Amniotic epithelial cell (primary cell): ENCODE measurements around the gene TUBG1.

Source experiments
- DNase-seq: peaks from one replicate; pipeline ENCODE4 v3.0.0-alpha.2; 2010; ENCODE audit warnings: low read depth

The TUBG1 gene

GRCh38 chr17:42609182-42609813 is at the start of gene TUBG1, which contains the start of gene RETREG3:
Gene TUBG1, plus strand, starts transcription at chr17:42609683. Its CDS starts 55 bp downstream, at chr17:42609738.
Gene RETREG3, minus strand, starts transcription at chr17:42609374. Its CDS starts 50 bp downstream, at chr17:42609324.
- DNase-seq: peak; percentile 99

DNA sequence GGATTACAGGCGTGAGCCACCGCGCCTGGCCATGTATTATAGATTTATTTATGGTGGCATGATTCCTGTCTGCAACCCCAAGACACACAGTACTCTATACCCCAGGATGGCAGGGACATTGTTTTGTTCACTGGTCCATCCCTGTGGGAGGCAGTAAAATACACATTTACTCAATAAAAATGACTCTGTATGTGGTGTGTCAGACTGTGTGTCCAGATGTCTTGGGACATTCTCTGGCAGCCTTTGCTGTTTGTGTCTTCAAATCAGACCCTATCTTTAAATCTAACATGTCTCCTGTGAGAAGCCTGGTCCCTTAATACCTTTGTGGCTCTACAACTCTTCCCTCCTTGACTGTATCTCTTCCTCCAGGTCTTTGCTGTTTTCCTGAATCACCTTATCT is 49.2 kb upstream of the TUBG1 start:
- DNase-seq: no peak

DNA sequence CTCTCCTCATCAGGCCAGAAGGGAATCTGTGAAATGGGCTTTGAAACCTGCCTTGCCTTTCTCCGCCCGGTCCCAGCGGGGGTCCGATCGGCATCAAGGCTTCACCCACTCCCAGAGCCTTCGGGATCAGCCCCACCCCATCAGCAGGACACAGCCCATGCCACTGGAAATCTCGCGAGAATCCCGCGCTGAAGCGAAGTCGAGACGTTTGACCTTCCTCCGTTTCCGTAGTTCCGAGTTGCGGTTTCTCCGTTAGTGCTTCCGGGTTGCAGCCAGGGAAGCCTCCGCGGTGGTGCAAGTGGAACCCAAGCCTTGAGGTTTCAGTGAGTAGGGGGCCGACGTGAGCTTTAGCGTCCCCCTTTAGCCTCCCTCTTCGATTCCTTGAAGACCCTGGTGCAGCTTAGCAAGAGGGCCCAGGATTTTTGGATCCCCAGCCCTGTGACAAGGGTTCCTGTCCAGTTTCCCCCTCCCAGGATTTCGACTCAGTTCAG is 47.5 kb upstream of the TUBG1 start, which contains the start of gene COASY:
TSS of gene COASY (plus strand) at position 252 of the 491 bp plus-strand sequence. CDS start 475 bp downstream, outside the sequence.
- peak; percentile 97 for DNase-seq

GRCh38 chr17:42562388-42563142 is 46.9 kb upstream of the TUBG1 start:
- peak; percentile 42 for DNase-seq

- DNase-seq: no peak
These were observed 46.4 kb upstream of the TUBG1 start for GRCh38 chr17:42563143-42563509.

- DNase-seq: no peak
These were observed 45.9 kb upstream of the TUBG1 start for GRCh38 chr17:42563543-42563942.

DNA sequence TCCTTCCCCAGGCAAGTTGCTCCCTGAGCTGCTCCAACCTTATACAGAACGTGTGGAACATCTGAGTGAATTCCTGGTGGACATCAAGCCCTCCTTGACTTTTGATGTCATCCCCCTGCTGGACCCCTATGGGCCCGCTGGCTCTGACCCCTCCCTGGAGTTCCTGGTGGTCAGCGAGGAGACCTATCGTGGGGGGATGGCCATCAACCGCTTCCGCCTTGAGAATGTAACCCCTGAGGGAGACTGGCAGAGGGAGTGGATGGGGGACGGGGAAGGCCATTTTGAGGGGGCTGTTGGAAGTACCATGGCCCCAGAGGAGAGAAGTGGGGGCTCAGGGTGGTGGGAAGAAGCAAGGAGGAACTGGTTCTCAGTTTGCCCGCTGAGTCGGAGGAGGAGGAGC is 45.5 kb upstream of the TUBG1 start:
- DNase-seq: no peak

- DNase-seq: no peak
These were observed 44.5 kb upstream of the TUBG1 start for GRCh38 chr17:42564815-42565522.

DNA sequence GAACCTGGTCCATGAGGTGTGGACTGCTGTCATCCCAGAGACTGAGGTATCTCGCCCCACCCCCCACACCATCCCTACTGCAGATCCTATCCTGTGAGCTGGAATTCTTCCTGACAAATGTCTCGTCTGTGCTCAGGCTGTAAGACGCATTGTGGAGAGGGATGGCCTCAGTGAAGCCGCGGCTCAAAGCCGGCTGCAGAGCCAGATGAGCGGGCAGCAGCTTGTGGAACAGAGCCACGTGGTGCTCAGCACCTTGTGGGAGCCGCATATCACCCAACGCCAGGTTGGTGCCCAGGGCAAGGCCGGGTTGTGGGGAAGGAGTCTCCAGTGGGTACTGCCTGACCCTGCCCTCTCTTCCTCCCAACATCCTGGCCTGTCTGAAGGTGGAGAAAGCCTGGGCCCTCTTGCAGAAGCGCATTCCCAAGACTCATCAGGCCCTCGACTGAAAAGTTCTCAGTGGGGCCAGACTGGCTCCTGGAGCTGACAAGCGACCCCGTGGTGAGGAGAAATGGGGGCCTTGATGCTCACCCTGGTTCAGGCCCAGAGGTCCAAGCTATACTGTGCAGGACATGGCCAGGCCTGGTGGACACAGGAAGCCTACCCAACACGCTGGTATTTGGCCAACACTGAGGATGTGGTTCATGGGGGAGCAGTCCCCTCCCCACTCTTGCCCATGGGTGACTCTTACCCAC is 43.8 kb upstream of the TUBG1 start:
- no peak for DNase-seq

DNA sequence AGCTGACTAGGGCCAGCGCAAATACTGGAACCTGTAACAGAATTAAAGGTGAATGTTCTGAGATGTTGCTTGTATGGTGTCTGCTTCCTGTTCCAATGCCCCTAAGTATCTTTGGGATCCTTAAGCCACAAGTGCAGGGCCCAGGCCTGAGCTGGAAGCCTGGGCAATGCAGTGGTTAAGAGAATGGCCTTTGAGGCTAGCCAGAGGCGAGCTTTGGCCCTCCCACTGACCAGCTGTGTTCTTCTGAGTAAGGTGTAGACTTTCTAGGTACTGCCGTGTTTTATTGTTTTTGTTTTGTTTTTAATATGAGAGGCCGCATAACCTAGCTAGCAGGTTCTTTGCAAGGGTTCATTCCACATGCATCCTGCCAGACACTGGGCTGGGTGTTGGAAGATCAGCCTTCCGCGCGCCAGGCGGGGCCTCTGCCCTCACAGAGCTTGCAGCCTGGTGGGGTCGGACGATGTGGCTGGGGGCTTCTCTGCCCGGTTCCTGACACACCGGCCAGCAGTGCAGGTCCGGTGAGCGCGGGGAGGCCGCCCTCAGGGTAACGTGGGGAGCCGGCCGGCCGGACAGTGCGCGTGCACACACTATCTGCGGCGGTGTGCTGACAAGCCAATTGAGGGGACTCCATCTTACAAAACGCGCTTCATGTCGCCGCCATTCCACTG is 43.1 kb upstream of the TUBG1 start:
- no peak for DNase-seq

- DNase-seq: peak; percentile 75
These were observed 42.5 kb upstream of the TUBG1 start, which contains the start of gene MLX for GRCh38 chr17:42566883-42567573. Gene MLX, plus strand, starts transcription at chr17:42567100. Its CDS starts 25 bp downstream, at chr17:42567125.

DNA sequence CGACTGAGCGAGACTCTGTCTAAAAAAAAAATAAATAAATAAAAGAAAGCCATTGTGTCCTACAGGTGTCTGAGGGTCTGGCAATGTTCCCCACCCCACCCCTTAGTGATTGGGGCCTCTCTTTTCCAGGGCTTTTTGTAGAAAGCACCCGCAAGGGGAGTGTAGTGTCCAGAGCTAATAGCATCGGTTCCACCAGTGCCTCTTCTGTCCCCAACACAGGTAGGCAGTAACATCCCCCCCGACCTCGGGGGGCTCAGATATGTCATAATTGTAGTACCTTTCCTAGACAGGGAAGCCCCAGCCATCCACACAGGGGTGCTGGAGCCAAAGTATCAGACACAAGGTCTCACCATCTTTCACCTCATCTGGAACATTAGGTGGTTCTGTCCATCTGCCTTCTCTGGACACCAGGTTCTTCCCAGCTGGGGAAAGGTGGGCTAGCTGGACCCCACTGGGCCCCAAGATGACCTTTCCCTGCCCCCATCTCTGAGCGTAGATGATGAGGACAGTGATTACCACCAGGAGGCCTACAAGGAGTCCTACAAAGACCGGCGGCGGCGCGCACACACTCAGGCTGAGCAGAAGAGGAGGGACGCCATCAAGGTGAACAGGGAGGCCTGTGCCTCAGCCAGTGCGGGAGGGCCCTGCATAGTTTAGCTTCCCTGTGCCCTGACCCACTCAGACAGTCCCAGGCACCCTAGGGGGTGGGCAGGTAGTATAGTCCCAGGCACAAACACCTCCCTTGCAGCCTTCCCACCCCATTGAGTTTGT is 41.0 kb upstream of the TUBG1 start:
- DNase-seq: no peak

DNA sequence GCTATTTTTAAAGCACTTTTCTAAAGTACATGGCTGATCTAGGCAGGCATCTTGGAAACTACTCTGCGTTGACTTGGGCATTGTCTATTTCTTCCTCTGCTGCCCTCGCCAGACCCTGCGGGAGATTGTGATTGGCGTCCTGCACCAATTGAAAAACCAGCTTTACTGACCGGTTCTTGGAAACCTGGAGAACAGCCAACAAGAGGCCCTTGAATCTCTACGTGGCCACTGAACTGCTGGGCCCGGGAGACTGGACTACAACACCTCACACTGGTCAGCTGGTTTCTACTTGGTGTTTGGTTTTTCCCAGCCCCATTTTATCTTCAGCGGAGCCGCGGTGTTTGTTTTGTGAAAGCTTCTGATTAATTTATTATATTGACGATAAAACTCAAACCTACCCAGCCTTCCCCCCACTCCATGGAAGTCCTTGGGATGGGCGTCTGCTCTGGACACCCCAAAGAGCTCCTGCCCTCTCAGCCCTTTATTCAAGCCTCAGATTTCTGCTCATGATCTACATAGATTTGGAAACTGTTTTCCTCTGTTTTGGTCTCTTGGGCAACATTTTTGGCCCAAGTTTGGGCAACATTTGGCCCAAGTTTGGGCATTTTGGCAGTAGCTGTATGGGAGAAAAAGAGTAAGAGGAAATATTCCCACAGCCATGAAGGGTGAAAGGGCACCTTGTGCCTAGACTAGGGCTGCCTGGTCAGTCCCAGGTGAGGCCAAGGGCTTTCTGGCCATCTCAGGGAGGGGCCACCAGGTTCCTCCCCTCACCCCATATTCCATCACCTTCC is 37.9 kb upstream of the TUBG1 start:
- DNase-seq: no peak

DNA sequence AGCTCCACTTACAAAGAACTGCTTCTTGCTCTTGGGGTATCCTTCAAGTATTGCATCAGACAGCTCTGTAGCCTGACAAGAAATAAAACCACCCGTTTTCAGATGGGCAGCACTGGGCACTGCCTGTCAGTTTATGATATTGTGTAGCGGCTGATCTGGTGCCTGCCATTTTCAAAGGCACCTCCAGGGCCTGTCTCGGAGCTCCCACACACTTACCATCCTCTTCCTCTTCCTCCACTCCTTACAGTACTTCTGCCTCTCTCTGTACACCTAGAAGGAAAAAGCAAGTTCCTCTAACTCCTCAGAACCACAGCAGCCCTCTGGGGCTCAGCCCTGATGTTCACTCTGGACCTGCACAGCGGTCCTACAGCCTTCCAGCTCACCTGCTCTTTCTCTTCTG is 36.4 kb upstream of the TUBG1 start:
- DNase-seq: no peak

DNA sequence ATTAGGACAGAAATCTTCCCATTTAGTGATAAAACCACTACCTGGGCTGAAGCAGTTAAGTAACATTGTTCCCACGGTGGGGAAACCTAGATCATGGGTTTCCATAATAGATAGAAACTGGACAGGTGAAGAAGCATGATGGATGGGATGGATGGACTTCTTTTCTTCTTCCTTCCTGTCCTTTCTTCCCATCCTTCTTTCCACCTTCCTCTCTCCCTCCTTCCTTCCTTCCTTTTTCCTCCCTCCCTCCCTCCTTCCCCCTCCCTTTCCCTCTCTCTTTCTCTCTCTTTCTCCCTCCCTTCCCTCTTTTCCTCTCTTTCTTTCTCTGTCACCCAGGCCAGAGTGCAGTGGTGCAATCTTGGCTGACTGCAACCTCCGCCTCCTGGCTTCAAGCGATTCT is 35.0 kb upstream of the TUBG1 start:
- no peak for DNase-seq

- no peak for DNase-seq
These were observed 32.3 kb upstream of the TUBG1 start for GRCh38 chr17:42577140-42577531.

DNA sequence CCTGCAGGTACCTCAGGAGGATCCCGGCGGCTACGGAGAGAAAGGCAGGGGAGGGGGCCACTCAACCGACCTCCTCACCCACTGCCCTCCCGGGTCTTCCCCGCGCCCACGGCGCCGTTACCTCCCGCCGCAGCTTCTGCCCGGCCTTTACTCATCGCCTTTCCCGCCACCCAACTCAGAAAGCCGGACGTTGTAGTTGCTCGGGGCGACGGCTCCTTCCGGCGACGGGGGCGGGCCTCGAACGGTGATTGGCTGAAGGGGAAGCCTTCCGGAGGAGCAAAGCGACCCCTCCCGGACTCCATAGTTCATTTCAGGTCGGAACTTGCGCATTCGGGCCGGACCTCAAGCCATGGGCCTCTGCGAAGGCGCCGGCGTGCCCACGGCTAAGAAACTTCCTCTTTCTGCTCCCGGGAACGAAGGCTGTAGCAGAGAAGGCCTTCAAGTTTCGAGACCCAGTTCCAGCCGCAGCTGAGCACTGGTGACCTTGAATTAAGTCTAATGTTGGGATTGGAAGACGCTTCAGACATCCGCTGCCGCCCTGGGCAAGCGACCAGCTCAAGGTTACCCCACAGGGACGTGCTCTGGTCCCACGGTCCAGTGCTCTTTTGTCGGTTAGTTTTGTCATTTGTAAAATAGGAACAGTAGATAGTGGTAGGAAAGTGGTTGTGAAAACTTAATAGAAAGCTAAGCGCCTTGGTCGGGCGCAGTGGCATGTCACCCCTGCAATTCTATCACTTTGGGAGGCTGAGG is 31.8 kb upstream of the TUBG1 start, which contains the start of gene PSMC3IP:
TSS of gene PSMC3IP (minus strand) at position 198 of the 750 bp plus-strand sequence. CDS start at position 155, 43 bp downstream.
- peak; percentile 91 for DNase-seq

DNA sequence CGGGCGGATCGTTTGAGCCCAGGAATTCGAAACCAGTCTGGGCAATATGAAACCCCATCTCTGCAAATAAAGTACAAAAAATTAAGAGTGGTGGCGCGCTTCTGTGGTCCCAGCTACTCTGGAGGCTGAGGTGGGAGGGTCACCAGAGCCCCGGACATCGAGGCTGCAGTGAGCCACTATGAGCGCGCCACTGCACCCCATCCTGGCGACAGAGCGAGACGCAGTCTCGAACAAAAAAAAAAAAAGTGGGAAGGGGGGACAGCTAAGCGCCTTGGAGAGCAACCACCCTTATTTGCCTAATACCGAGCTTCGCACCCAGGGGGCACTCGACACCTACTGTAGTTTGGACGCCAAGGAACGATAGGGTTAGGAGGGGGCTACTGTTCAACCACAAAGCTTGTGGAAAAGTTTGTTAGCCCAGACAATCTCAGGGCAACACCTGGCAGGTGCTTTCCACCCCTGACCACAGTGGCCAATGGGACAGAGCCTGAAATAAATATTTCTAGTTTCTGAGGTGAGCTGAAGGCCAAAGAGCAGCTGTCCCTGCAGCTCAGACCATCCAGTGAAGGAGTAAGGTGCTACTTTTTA is 31.1 kb upstream of the TUBG1 start:
- DNase-seq: peak; percentile 60
